Erythroblast (primary cell): ENCODE measurements around the gene TSPAN9.

Source experiments
- GATA1 ChIP-seq: IDR thresholded peaks from 2 replicates; pipeline ENCODE4 v1.6.1; 2011; ENCODE audit warnings: low read depth, mild to moderate bottlenecking, control low read depth, low read length, moderate library complexity
- POLR2A ChIP-seq: IDR thresholded peaks from 2 replicates; pipeline ENCODE4 v1.6.1; 2011; ENCODE audit warnings: mild to moderate bottlenecking, low read length

GRCh38 chr12:3046441-3047200 lies 30.6 kb upstream of the TSPAN9 start:
- TF ChIP-seq POLR2A (no peak), GATA1 (no peak)
